Panc1 (cell line): ENCODE results near the gene ATP5PB. TPM values are rescaled to one million over a fixed set of nuclear protein-coding genes. Genes with fewer than 3 reads are reported as not detected.

ENCODE experiments used
- ATAC-seq: fragments of 200-7000 bp; cut with Tn5 transposase; 2 replicates; pipeline ENCODE4 v1.9.1; 2020; ENCODE audit warnings: mild to moderate bottlenecking, moderate library complexity
- BruUV-seq: library from RNA; stranded (reverse); fragments of 400-500 nt; replicated peaks from 2 replicates; lab custom pipeline; 2021; lab: Mats Ljungman, UMichigan
- CTCF ChIA-PET: fragments of 300-600 bp; sonication (Branson Sonifier 250); formaldehyde crosslinking; loops from one replicate; lab custom pipeline; 2022; ENCODE audit warnings: antibody characterized with exemption; lab: Charles Lee
- POLR2A ChIA-PET: fragments of 300-600 bp; sonication (Branson Sonifier 250); formaldehyde crosslinking; loops from one replicate; lab custom pipeline; 2022; ENCODE audit warnings: antibody characterized with exemption; lab: Charles Lee
- DNase-seq: peaks from one replicate; pipeline ENCODE4 v3.0.0-alpha.2; 2010; ENCODE audit warnings: low read depth, low spot score
- H3K27ac ChIP-seq: 2 replicates; pipeline ENCODE4 v1.5.1; 2011; ENCODE audit warnings: mild to moderate bottlenecking, low read length, inconsistent platforms
- H3K27me3 ChIP-seq: fragments of 200-500 bp; sonication (Bioruptor generic); 2 replicates; pipeline ENCODE4 v1.6.0; 2014; ENCODE audit warnings: low read length, inconsistent platforms; ENCODE audit not compliant: control insufficient read depth, insufficient read depth
- H3K36me3 ChIP-seq: fragments of 200-500 bp; sonication (Bioruptor generic); 2 replicates; pipeline ENCODE4 v1.5.1; 2014; ENCODE audit warnings: inconsistent platforms, mild to moderate bottlenecking, low read length, moderate library complexity; ENCODE audit not compliant: control insufficient read depth, insufficient read depth
- H3K4me1 ChIP-seq: 2 replicates; pipeline ENCODE4 v1.5.1; 2011; ENCODE audit warnings: inconsistent platforms, mild to moderate bottlenecking, low read length, moderate library complexity; ENCODE audit not compliant: control insufficient read depth, insufficient read depth
- H3K4me3 ChIP-seq, 2 experiments: 2 replicates each; pipeline ENCODE4 v1.5.1; 2011 to 2012; ENCODE audit warnings: low read depth in 2 of 2, low read length in 2 of 2, mild to moderate bottlenecking in 2 of 2, inconsistent platforms in 1 of 2, moderate library complexity in 1 of 2
- H3K9me3 ChIP-seq: fragments of 200-500 bp; sonication (Bioruptor generic); 2 replicates; pipeline ENCODE4 v1.5.1; 2014; ENCODE audit warnings: low read depth, mild to moderate bottlenecking, inconsistent platforms, low read length, moderate library complexity; ENCODE audit not compliant: control insufficient read depth, insufficient read depth
- CTCF ChIP-seq: fragments of 450-650 bp; IDR thresholded peaks from 2 replicates; pipeline ENCODE4 v1.5.1; 2017; ENCODE audit warnings: mild to moderate bottlenecking
- POLR2AphosphoS5 ChIP-seq: IDR thresholded peaks from 2 replicates; pipeline ENCODE4 v1.6.1; 2012; ENCODE audit warnings: mild to moderate bottlenecking, low read depth, low read length, moderate library complexity
- REST ChIP-seq, 2 experiments: IDR thresholded peaks; 2 replicates each; pipeline ENCODE4 v1.6.1; 2011 to 2012; ENCODE audit warnings: low read depth in 2 of 2, control low read depth in 1 of 2, low read length in 1 of 2, mild to moderate bottlenecking in 1 of 2, moderate library complexity in 1 of 2; ENCODE audit not compliant: insufficient read depth in 1 of 2
- SIN3A ChIP-seq: IDR thresholded peaks from 2 replicates; pipeline ENCODE4 v1.6.1; 2012; ENCODE audit warnings: low read depth, mild to moderate bottlenecking, low read length, moderate library complexity, borderline replicate concordance; ENCODE audit not compliant: insufficient read depth
- TCF7L2 ChIP-seq: IDR thresholded peaks from 2 replicates; pipeline ENCODE4 v1.6.1; 2011; ENCODE audit warnings: mild to moderate bottlenecking, low read depth, low read length, inconsistent platforms
- in situ Hi-C: cut with HindIII; loops from 2 replicates; pipeline ENCODE4 v1.10.0; 2016; ENCODE audit warnings: low sequenced_read_pairs, low pct_unique_long_range_greater_than_20kb
- intact Hi-C: fragments of 100-400 bp; cut with micrococcal nuclease; formaldehyde crosslinking; loops from one replicate; pipeline ENCODE4 v1.10.0; 2022; ENCODE audit not compliant: unreplicated experiment
- total RNA-seq: library from RNA; stranded (reverse); gene quantifications from one replicate; pipeline ENCODE4 v1.2.1, GENCODE V29; 2021; ENCODE audit not compliant: unreplicated experiment

ATP5PB gene
- total RNA-seq, 1 experiment from 2014 or later: 178 TPM

GRCh38 chr1:111489604-111490003 lies 40.3 kb downstream of the ATP5PB start:
- Histone ChIP-seq H3K4me1 (no peaks in the 10 kb centered on the region), H3K27ac (no peak overlapping the region), H3K27me3 (no peaks in the 10 kb centered on the region; the same call in 1 of the 2 replicates), H3K9me3 (no peaks in the 10 kb centered on the region), H3K4me3 (no peak overlapping the region), H3K36me3 (no peaks in the 10 kb centered on the region)
- POLR2A ChIA-PET: no interaction called here
- intact Hi-C loops (loop anchor here (10.0 kb wide), 1 partner anchor 255 kb away; no protein-coding TSS in a partner anchor), in situ Hi-C loops (no loop called here)
- BruUV-seq: no TSS peak
- no peak for DNase-seq
- ATAC-seq: no peak
- no peak for TF ChIP-seq CTCF
- no peak for TF ChIP-seq SIN3A
- no peak for TF ChIP-seq POLR2AphosphoS5
- no peak for TF ChIP-seq REST (IDR thresholded peaks at IDR 0.05; ENCODE audit: insufficient read depth in 1 of 2, low read depth in 2 of 2, low read length in 1 of 2)
- TF ChIP-seq TCF7L2: no peak
- CTCF ChIA-PET: interaction anchor here (2.2 kb wide), 1 partner anchor 18 kb away, joined by 4 read pairs; no protein-coding TSS in a partner anchor

DNA sequence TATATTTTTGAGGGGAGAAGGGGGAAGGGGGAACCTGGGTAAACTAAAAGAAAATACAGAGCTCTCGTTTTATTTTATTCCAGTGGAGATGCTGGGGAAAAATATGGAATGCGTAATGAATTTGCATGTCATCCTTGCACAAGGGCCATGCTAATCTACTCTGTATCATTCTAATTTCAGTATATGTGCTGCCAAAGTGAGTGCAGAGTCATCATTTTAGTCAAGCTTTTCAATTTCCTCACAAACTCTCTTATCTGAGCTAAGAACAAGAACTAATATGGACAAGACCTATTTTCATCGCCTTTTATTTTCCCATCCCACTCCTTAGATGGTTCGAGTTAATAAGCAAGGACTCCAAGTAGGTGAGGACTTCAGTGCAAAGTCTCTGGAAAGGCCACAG lies 41.0 kb downstream of the ATP5PB start:
- no peaks in the 10 kb centered on the region; the same call in 1 of the 2 replicates for H3K27me3 ChIP-seq
- CTCF ChIA-PET: interaction anchor here (2.2 kb wide), 1 partner anchor 18 kb away, joined by 4 read pairs; no protein-coding TSS in a partner anchor

More for the DNA sequence above, 41.0 kb downstream of the ATP5PB start:
- DNase-seq (no peak), ATAC-seq (no peak)
- in situ Hi-C loops (no loop called here), intact Hi-C loops (no loop called here)
- H3K4me1 ChIP-seq: no peaks in the 10 kb centered on the region
- TF ChIP-seq SIN3A (no peak), REST (IDR thresholded peaks at IDR 0.05; ENCODE audit: insufficient read depth in 1 of 2, low read depth in 2 of 2, low read length in 1 of 2) (no peak), POLR2AphosphoS5 (no peak), TCF7L2 (no peak), CTCF (no peak)
- no peaks in the 10 kb centered on the region for H3K36me3 ChIP-seq
- H3K9me3 ChIP-seq: no peaks in the 10 kb centered on the region
- H3K27ac ChIP-seq: no peak overlapping the region
- no peak overlapping the region for H3K4me3 ChIP-seq
- BruUV-seq: no TSS peak
- POLR2A ChIA-PET: no interaction called here
